ENCODE data around the gene VANGL1. TPM values are rescaled to one million over a fixed set of nuclear protein-coding genes. Genes with fewer than 3 reads are reported as not detected.

Gene VANGL1
- total and polyA plus RNA-seq, 2 of the 4 experiments (the other 2 are of a cell fraction): 6.1 to 6.7 TPM

GRCh38 chr1:115679141-115679611 lies 37.4 kb downstream of the VANGL1 start:
- no peak overlapping the region for H4K5ac ChIP-seq (ENCODE audit: low read depth, low read length)
- POLR2A ChIA-PET (ENCODE audit: unreplicated experiment): no interaction called here
- ATAC-seq (ENCODE audit: low read depth) (peak; percentile 100), DNase-seq (peak; percentile 72)
- H3K14ac ChIP-seq (replicated peaks; ENCODE audit: low read depth, low read length): no peak overlapping the region
- 60% methylated on average over 1 of the region's 8 CpGs; no CpG with 5 or more reads in 1 of the 2 experiments for WGBS, 2 experiments (ENCODE audit: extremely low coverage in 2 of 2, insufficient read length in 1 of 2)
- no peak overlapping the region for H3K9ac ChIP-seq (ENCODE audit: low read depth, low read length)
- H2AK9ac ChIP-seq (replicated peaks; ENCODE audit: low read depth, low read length, poor library complexity): no peak overlapping the region
- no peak overlapping the region for H3K18ac ChIP-seq (ENCODE audit: low read depth, low read length)
- H2BK120ac ChIP-seq (ENCODE audit: low read depth, low read length): no peak overlapping the region
- no peak overlapping the region; the same call in 1 of the 2 replicates for H3K23ac ChIP-seq (ENCODE audit: low read depth, low read length)
- no peak overlapping the region for H2BK5ac ChIP-seq (ENCODE audit: low read depth, low read length, poor library complexity, severe bottlenecking)
- no peak overlapping the region for H4K8ac ChIP-seq (ENCODE audit: low read depth in 2 of 2, low read length in 2 of 2)
- no peak overlapping the region for H4K91ac ChIP-seq (ENCODE audit: insufficient read depth, low read depth, low read length)
- TF ChIP-seq CTCF (conservative IDR thresholded peaks at IDR 0.05; ENCODE audit: low read depth, low read length) (no peak), FOS (IDR thresholded peaks at IDR 0.05; ENCODE audit: low read depth, low read length) (peak; percentile 46; the same call in 1 of the 2 replicates)
- H3K9me1 ChIP-seq (ENCODE audit: insufficient read depth, low read length): peaks cover 7% of the 10 kb centered on the region
- H2AFZ ChIP-seq (replicated peaks; ENCODE audit: low read length, poor library complexity): peak overlapping the region; percentile 88
- H3K4me1 ChIP-seq (ENCODE audit: control insufficient read depth, insufficient read depth, low read length): peaks cover 9% of the 10 kb centered on the region
- H2BK20ac ChIP-seq (ENCODE audit: low read depth, low read length): no peak overlapping the region
- CTCF ChIA-PET: interaction anchor here (0.6 to 0.7 kb wide), 2 partner anchors 25 to 90 kb away, joined by 4 to 6 read pairs; no protein-coding TSS in a partner anchor
- no peak overlapping the region for H3K4me3 ChIP-seq (ENCODE audit: insufficient read depth, low read depth, low read length)
- no peaks in the 10 kb centered on the region for H3K27me3 ChIP-seq (ENCODE audit: control insufficient read depth, insufficient read depth, low read length)
- intact Hi-C loops (cut with micrococcal nuclease): no loop called here
- H3K56ac ChIP-seq (ENCODE audit: extremely low read depth, insufficient read depth, low read length): no peak overlapping the region
- H3K4me2 ChIP-seq (ENCODE audit: low read depth, low read length): no peak overlapping the region
- H3K9me3 ChIP-seq (ENCODE audit: control insufficient read depth, insufficient read depth, low read length): no peaks in the 10 kb centered on the region
- H3K4ac ChIP-seq (ENCODE audit: low read depth, low read length): peak overlapping the region; percentile 30
- no peak overlapping the region for H2BK15ac ChIP-seq (ENCODE audit: low read depth, low read length)
- H2AK5ac ChIP-seq (ENCODE audit: low read depth, low read length): no peak overlapping the region
- H3K79me1 ChIP-seq (ENCODE audit: low read depth in 1 of 2, low read length in 2 of 2): peaks cover 0 to 18% of the 10 kb centered on the region in 2 experiments; a peak in 1 of 4 replicates
- in situ Hi-C loops (cut with MboI; ENCODE audit: low sequenced_read_pairs): no loop called here
- dilution Hi-C loops (cut with HindIII; ENCODE audit: low sequenced_read_pairs, unreplicated experiment): no loop called here
- H4K20me1 ChIP-seq (ENCODE audit: insufficient read depth, low read length): no peaks in the 10 kb centered on the region
- peaks cover 1% of the 10 kb centered on the region for H3K36me3 ChIP-seq (ENCODE audit: control insufficient read depth, insufficient read depth, low read length)
- H3K27ac ChIP-seq (ENCODE audit: insufficient read depth, low read length): no peak overlapping the region
- BruUV-seq (replicated peaks): no TSS peak
